Suprapubic skin (tissue), 3 donors: ENCODE data around the gene C16orf86.

ENCODE experiments used
- POLR2A ChIP-seq, 2 donors: fragments of 450-650 bp; IDR thresholded peaks; one replicate each; pipeline ENCODE4 v1.6.1; 2017; ENCODE audit warnings: antibody characterized with exemption in 2 of 2, mild to moderate bottlenecking in 2 of 2, moderate library complexity in 2 of 2
- TF ChIP-seq, protein P1 (sequence below), 2 donors: fragments of 200-600 bp in 1 of 2; fragments of 450-650 bp in 1 of 2; sonication (generic) in 1 of 2; IDR thresholded peaks; one replicate each; pipeline ENCODE4 v1.5.1; 2016 to 2019; ENCODE audit warnings: antibody characterized with exemption in 2 of 2, mild to moderate bottlenecking in 1 of 2, moderate library complexity in 1 of 2

- TF ChIP-seq, protein P1, sequence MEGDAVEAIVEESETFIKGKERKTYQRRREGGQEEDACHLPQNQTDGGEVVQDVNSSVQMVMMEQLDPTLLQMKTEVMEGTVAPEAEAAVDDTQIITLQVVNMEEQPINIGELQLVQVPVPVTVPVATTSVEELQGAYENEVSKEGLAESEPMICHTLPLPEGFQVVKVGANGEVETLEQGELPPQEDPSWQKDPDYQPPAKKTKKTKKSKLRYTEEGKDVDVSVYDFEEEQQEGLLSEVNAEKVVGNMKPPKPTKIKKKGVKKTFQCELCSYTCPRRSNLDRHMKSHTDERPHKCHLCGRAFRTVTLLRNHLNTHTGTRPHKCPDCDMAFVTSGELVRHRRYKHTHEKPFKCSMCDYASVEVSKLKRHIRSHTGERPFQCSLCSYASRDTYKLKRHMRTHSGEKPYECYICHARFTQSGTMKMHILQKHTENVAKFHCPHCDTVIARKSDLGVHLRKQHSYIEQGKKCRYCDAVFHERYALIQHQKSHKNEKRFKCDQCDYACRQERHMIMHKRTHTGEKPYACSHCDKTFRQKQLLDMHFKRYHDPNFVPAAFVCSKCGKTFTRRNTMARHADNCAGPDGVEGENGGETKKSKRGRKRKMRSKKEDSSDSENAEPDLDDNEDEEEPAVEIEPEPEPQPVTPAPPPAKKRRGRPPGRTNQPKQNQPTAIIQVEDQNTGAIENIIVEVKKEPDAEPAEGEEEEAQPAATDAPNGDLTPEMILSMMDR (IDR thresholded peaks at IDR 0.05), result no peak
- TF ChIP-seq POLR2A (IDR thresholded peaks at IDR 0.05), result no peak
Measured at GRCh38 chr16:67713647-67714273, 47.1 kb downstream of the C16orf86 start.
